ENCODE data around the gene PARP11. TPM values are rescaled to one million over a fixed set of nuclear protein-coding genes. Genes with fewer than 3 reads are reported as not detected.

PARP11 gene
- total and polyA plus RNA-seq, 2 donors (not counting 3 experiments of a cell fraction or from before 2014, with no cell fraction given) = 3.0 to 4.9 TPM

GRCh38 chr12:3897371-3897971 is 24.3 kb upstream of the PARP11 start:
- intact Hi-C loops (cut with micrococcal nuclease) = loop anchor here (10.0 kb wide), 1 partner anchor 267 kb away; no protein-coding TSS in a partner anchor
- no peak for FAIRE-seq
- POLR2A ChIA-PET = no interaction called here

GRCh38 chr12:3896801-3897351 is 23.7 kb upstream of the PARP11 start:
- no peak overlapping the region for H2AFZ ChIP-seq (ENCODE audit: low read depth, low read length)
- H3K9me1 ChIP-seq (replicated peaks; ENCODE audit: control insufficient read depth, extremely low read depth, insufficient read depth, low read length) = no peaks in the 10 kb centered on the region
- H3K27me3 ChIP-seq (ENCODE audit: control insufficient read depth in 2 of 2, insufficient read depth in 2 of 2, low read length in 2 of 2) = peaks cover 0 to 2% of the 10 kb centered on the region in 2 experiments
- no peak overlapping the region for H3K4me2 ChIP-seq (ENCODE audit: insufficient read depth, low read length)
- TF ChIP-seq MYC (IDR thresholded peaks at IDR 0.05; ENCODE audit: low read depth, low read length) (no peak), CTCF (IDR thresholded peaks at IDR 0.05; ENCODE audit: extremely low read depth in 1 of 2, insufficient read depth in 1 of 2, low read depth in 1 of 2, low read length in 2 of 2) (no peak), POLR2A (IDR thresholded peaks at IDR 0.05; ENCODE audit: low read depth, low read length) (no peak), EZH2 (IDR thresholded peaks at IDR 0.05; ENCODE audit: borderline replicate concordance, low read depth, low read length, severe bottlenecking) (no peak), MAX (IDR thresholded peaks at IDR 0.05; ENCODE audit: insufficient read depth, insufficient read length) (no peak), POLR2AphosphoS5 (IDR thresholded peaks at IDR 0.05; ENCODE audit: insufficient read depth, low read depth, low read length) (no peak), FOS (IDR thresholded peaks at IDR 0.05; ENCODE audit: borderline replicate concordance, insufficient read depth, low read length) (no peak), JUN (IDR thresholded peaks at IDR 0.05; ENCODE audit: borderline replicate concordance, insufficient read depth, insufficient read length, low read depth) (no peak), GATA2 (IDR thresholded peaks at IDR 0.05; ENCODE audit: insufficient read depth, insufficient read length, low read depth, low read length) (no peak)
- intact Hi-C loops (cut with micrococcal nuclease) = loop anchor here (10.0 kb wide), 1 partner anchor 268 kb away; no protein-coding TSS in a partner anchor
- no TSS peak for BruUV-seq (replicated peaks)
- dilution Hi-C loops (cut with MboI; ENCODE audit: extremely low pct_ligation_motif_present, low sequenced_read_pairs) = no loop called here
- FAIRE-seq (no peak), DNase-seq (ENCODE audit: low read depth, low spot score) (no peak)
- H3K36me3 ChIP-seq (ENCODE audit: control insufficient read depth in 2 of 2, extremely low read depth in 1 of 2, insufficient read depth in 2 of 2, low read length in 2 of 2) = no peaks in the 10 kb centered on the region
- no peak overlapping the region for H3K27ac ChIP-seq (ENCODE audit: insufficient read depth, low read depth, low read length)
- no peak overlapping the region for H3K4me3 ChIP-seq (replicated peaks in 1 of 3; ENCODE audit: insufficient read depth in 1 of 3, low read depth in 1 of 3, low read length in 3 of 3)
- ChIA-PET POLR2A (no interaction called here), CTCF (interaction anchor here (1.6 to 2.2 kb wide), 2 partner anchors 12 to 380 kb away, joined by 6 to 8 read pairs; no protein-coding TSS in a partner anchor)
- H3K79me2 ChIP-seq (ENCODE audit: control insufficient read depth, insufficient read depth, low read length) = no peaks in the 10 kb centered on the region
- no peaks in the 10 kb centered on the region for H3K9me3 ChIP-seq (replicated peaks; ENCODE audit: control insufficient read depth, insufficient read depth, low read length)
- no peaks in the 10 kb centered on the region for H4K20me1 ChIP-seq (replicated peaks; ENCODE audit: control insufficient read depth, extremely low read depth, insufficient read depth, low read length)
- H3K4me1 ChIP-seq (ENCODE audit: control insufficient read depth, extremely low read depth, insufficient read depth, low read length) = no peaks in the 10 kb centered on the region
- H3K9ac ChIP-seq (replicated peaks; ENCODE audit: extremely low read depth, insufficient read depth, low read length) = no peak overlapping the region

More at GRCh38 chr12:3897371-3897971, 24.3 kb upstream of the PARP11 start:
- Histone ChIP-seq H3K27me3 (ENCODE audit: control insufficient read depth in 2 of 2, insufficient read depth in 2 of 2, low read length in 2 of 2) (peaks cover 0 to 2% of the 10 kb centered on the region in 2 experiments), H3K9me1 (replicated peaks; ENCODE audit: control insufficient read depth, extremely low read depth, insufficient read depth, low read length) (no peaks in the 10 kb centered on the region), H3K4me2 (ENCODE audit: insufficient read depth, low read length) (no peak overlapping the region), H3K79me2 (ENCODE audit: control insufficient read depth, insufficient read depth, low read length) (no peaks in the 10 kb centered on the region), H2AFZ (ENCODE audit: low read depth, low read length) (no peak overlapping the region), H3K9ac (replicated peaks; ENCODE audit: extremely low read depth, insufficient read depth, low read length) (no peak overlapping the region), H3K4me3 (replicated peaks in 1 of 3; ENCODE audit: insufficient read depth in 1 of 3, low read depth in 1 of 3, low read length in 3 of 3) (no peak overlapping the region), H3K4me1 (ENCODE audit: control insufficient read depth, extremely low read depth, insufficient read depth, low read length) (no peaks in the 10 kb centered on the region), H4K20me1 (replicated peaks; ENCODE audit: control insufficient read depth, extremely low read depth, insufficient read depth, low read length) (no peaks in the 10 kb centered on the region), H3K27ac (ENCODE audit: insufficient read depth, low read depth, low read length) (no peak overlapping the region), H3K36me3 (ENCODE audit: control insufficient read depth in 2 of 2, extremely low read depth in 1 of 2, insufficient read depth in 2 of 2, low read length in 2 of 2) (no peaks in the 10 kb centered on the region), H3K9me3 (replicated peaks; ENCODE audit: control insufficient read depth, insufficient read depth, low read length) (no peaks in the 10 kb centered on the region)
- no peak for TF ChIP-seq EZH2 (IDR thresholded peaks at IDR 0.05; ENCODE audit: borderline replicate concordance, low read depth, low read length, severe bottlenecking)
- TF ChIP-seq MYC (IDR thresholded peaks at IDR 0.05; ENCODE audit: low read depth, low read length) = no peak
- dilution Hi-C loops (cut with MboI; ENCODE audit: extremely low pct_ligation_motif_present, low sequenced_read_pairs) = no loop called here
- no TSS peak for BruUV-seq (replicated peaks)
- DNase-seq (ENCODE audit: low read depth, low spot score) = no peak
- CTCF ChIA-PET = interaction anchor here (1.5 to 2.4 kb wide), 4 partner anchors 12 to 379 kb away, joined by 3 to 8 read pairs (median 7); no protein-coding TSS in a partner anchor

Data from endothelial cell of umbilical vein (primary cell).